ENCODE data around the gene EXOC3L2.

EXOC3L2 gene

DNA sequence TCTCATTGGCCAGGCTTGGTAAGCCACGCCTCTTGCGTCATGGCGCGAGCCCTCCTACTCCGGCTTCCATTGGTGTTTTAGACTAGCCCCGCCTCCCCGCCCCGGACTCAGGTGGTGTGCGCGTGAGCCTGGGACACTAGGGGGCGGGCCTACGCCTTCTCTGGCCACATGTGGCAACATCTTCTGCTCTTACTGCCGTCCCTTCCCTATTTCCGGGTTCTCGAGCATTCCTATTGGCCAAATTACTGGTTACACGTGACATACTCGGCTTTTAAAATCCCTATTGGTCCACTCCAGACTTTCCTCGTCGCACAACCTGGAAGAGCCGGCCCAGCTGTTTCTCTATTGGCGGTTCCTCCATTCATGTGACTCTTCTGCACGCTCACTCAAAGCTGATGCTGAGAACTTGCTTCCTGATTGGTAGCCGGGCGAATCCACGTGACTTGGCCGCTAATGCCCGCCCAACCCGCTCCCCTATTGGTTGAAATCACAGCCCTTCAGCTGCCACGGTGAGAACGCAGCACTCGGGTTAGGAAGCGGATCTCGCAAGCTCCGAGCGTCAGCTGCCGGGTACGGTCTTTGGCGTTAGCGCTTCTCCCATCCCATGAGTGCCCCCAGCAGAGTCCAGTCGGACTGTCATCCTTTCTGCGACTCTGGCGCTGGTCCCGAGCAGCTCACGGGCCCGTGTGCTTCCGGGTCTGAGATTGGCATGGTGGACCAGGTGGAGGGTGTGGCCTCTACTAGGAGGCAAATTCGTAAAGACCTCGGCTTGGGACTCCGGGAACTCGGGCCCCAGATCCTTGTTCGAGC lies 66.7 kb downstream of the EXOC3L2 start, which contains the start of gene BLOC1S3:
Gene BLOC1S3 (plus strand): TSS at position 523 of the 810 bp plus-strand sequence. CDS start 513 bp downstream, outside the sequence.
- peak; percentile 32 for TF ChIP-seq CTCF (conservative IDR thresholded peaks at IDR 0.05; ENCODE audit: low read depth, low read length)
- DNase-seq (ENCODE audit: low read depth) = peak; percentile 100
- H3K4me3 ChIP-seq (ENCODE audit: low read depth, low read length) = peak within 1 kb of the TSS; percentile 99

GRCh38 chr19:45177817-45178261 lies 67.4 kb downstream of the EXOC3L2 start, which contains the start of gene TRAPPC6A:
TRAPPC6A (minus strand) TSS chr19:45178237; CDS start chr19:45178218, 19 bp downstream.
- H3K4me3 ChIP-seq (ENCODE audit: low read depth, low read length) = peak within 1 kb of the TSS; percentile 99
- no peak for TF ChIP-seq CTCF (conservative IDR thresholded peaks at IDR 0.05; ENCODE audit: low read depth, low read length)
- DNase-seq (ENCODE audit: low read depth) = peak; percentile 53

DNA sequence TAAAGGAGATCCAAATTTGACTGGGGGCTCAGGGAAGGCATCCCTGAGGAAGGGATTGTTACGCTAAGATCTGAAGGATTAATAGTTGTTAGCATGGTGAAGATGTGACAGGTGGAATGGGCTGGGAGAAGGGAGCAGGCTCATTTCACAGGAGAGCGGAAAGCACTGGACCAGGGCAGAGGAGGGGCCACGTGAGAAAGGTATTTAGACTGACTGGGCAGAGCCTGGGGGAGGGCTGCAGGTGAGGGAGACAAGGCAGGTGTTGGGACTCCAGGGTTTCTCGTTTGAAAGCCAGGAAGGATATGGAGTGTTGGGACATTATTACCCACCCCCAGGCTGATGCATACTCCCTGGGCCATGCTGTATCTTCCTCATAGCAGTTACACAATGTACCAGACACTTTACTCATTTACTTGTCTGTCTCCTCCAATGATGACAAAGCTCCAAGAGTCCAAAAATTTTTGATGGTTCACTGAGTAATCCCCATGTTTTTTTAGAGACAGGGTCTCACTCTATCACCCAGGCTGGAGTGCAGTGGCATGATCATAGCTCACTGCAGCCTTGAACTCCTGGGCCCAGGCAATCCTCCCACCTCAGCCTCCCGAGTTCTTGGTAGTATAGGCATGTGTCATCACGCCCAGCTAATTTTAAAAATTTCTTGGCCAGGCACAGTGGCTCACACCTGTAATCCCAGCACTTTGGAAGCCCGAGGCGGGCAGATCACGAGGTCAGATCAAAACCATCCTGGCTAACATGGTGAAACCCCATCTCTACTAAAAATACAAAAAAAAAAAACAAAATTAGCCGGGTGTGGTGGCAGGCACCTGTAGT lies 69.5 kb downstream of the EXOC3L2 start:
- H3K4me3 ChIP-seq (ENCODE audit: low read depth, low read length) = no peak overlapping the region

GRCh38 chr19:45173816-45174215 lies 71.4 kb downstream of the EXOC3L2 start:
- no peak for TF ChIP-seq CTCF (conservative IDR thresholded peaks at IDR 0.05; ENCODE audit: low read depth, low read length)
- H3K4me3 ChIP-seq (ENCODE audit: low read depth, low read length) = no peak overlapping the region
- no peak for DNase-seq (ENCODE audit: low read depth)

More for the DNA sequence above, 69.5 kb downstream of the EXOC3L2 start:
- no peak for TF ChIP-seq CTCF (conservative IDR thresholded peaks at IDR 0.05; ENCODE audit: low read depth, low read length)
- no peak for DNase-seq (ENCODE audit: low read depth)

- TF ChIP-seq CTCF (conservative IDR thresholded peaks at IDR 0.05; ENCODE audit: low read depth, low read length) = no peak
- no peak for DNase-seq (ENCODE audit: low read depth)
- H3K4me3 ChIP-seq (ENCODE audit: low read depth, low read length) = no peak overlapping the region
Measured at GRCh38 chr19:45172611-45173208, 72.5 kb downstream of the EXOC3L2 start.

- no peak overlapping the region for H3K4me3 ChIP-seq (ENCODE audit: low read depth, low read length)
- TF ChIP-seq CTCF (conservative IDR thresholded peaks at IDR 0.05; ENCODE audit: low read depth, low read length) = no peak
- DNase-seq (ENCODE audit: low read depth) = no peak
Measured at GRCh38 chr19:45172173-45172572, 73.0 kb downstream of the EXOC3L2 start.
